Esophagus muscularis mucosa (tissue), 4 donors: Measurements from ENCODE around the gene VMP1.

Experiments used
- EP300 ChIP-seq: sonication (generic); formaldehyde crosslinking; IDR thresholded peaks from one replicate; pipeline ENCODE4 v1.6.1; 2017; ENCODE audit warnings: antibody characterized with exemption
- POLR2A ChIP-seq: fragments of 450-650 bp; IDR thresholded peaks from one replicate; pipeline ENCODE4 v1.6.1; 2017; ENCODE audit warnings: antibody characterized with exemption, moderate library complexity, mild to moderate bottlenecking, low read depth
- POLR2AphosphoS5 ChIP-seq, 2 donors: sonication (generic); formaldehyde crosslinking; IDR thresholded peaks; one replicate each; pipeline ENCODE4 v1.6.1; 2017; ENCODE audit warnings: antibody characterized with exemption in 2 of 2
- TF ChIP-seq, protein P1 (sequence below), 3 experiments: fragments of 200-600 bp in 2 of 3; fragments of 450-650 bp in 1 of 3; sonication (generic) in 2 of 3; IDR thresholded peaks; one replicate each; pipeline ENCODE4 v1.5.1; 2017 to 2019; ENCODE audit warnings: antibody characterized with exemption in 3 of 3, mild to moderate bottlenecking in 2 of 3, moderate library complexity in 1 of 3

- TF ChIP-seq, protein P1, sequence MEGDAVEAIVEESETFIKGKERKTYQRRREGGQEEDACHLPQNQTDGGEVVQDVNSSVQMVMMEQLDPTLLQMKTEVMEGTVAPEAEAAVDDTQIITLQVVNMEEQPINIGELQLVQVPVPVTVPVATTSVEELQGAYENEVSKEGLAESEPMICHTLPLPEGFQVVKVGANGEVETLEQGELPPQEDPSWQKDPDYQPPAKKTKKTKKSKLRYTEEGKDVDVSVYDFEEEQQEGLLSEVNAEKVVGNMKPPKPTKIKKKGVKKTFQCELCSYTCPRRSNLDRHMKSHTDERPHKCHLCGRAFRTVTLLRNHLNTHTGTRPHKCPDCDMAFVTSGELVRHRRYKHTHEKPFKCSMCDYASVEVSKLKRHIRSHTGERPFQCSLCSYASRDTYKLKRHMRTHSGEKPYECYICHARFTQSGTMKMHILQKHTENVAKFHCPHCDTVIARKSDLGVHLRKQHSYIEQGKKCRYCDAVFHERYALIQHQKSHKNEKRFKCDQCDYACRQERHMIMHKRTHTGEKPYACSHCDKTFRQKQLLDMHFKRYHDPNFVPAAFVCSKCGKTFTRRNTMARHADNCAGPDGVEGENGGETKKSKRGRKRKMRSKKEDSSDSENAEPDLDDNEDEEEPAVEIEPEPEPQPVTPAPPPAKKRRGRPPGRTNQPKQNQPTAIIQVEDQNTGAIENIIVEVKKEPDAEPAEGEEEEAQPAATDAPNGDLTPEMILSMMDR (IDR thresholded peaks at IDR 0.05): no peak
- TF ChIP-seq POLR2AphosphoS5 (IDR thresholded peaks at IDR 0.05) (no peak), POLR2A (no peak), EP300 (no peak)
These were observed 170.5 kb downstream of the VMP1 start for GRCh38 chr17:59877965-59878364.
